Right renal pelvis (tissue), 4 donors: Measurements from ENCODE around the gene IMMP1L. TPM values are rescaled to one million over a fixed set of nuclear protein-coding genes. Genes with fewer than 3 reads are reported as not detected.

Experiments
- DNase-seq, 4 donors: peaks; one replicate each; pipeline ENCODE4 v3.0.0-alpha.2; 2013; ENCODE audit warnings: low read depth in 4 of 4, low spot score in 3 of 4, missing footprints in 1 of 4
- polyA plus RNA-seq, 4 donors: library from polyadenylated mRNA; unstranded; fragments of 120-200 nt; gene quantifications; one replicate each; pipeline ENCODE4 v1.2.1, GENCODE V29; 2013; ENCODE audit not compliant: insufficient read length in 4 of 4

IMMP1L gene
- polyA plus RNA-seq, 4 donors, result 46.7 to 53.1 (median 49.3) TPM

- DNase-seq, result no peak
Measured at GRCh38 chr11:31408201-31408600, 101.2 kb downstream of the IMMP1L start.

- DNase-seq, result no peak
Measured at GRCh38 chr11:31404614-31405013, 104.8 kb downstream of the IMMP1L start.

GRCh38 chr11:31397239-31397834, 112.1 kb downstream of the IMMP1L start:
- no peak for DNase-seq

DNA sequence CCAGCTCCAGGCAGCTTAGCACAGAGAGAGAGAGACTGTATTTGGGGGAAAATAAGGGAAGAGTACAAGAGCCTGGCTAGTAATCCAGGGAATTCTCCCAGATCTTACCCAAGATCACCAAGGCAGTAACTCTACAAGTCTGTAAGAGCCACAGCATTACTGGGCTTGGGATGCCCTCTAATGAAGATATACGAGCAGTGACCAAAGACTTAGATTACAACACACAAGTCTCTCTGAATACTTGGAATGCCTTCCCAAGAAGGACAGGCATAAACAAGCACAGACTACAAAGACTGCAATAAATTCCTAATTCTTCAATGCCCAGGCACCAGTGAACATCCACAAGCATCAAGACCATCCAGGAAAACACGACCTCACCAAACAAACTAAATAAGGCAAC, 122.0 kb downstream of the IMMP1L start:
- no peak for DNase-seq

GRCh38 chr11:31383116-31383515, 126.3 kb downstream of the IMMP1L start:
- DNase-seq, result no peak

Other genes with a start within 250 kb of the IMMP1L start
- gene DCDC1, start 139.9 kb downstream of the IMMP1L start, polyA plus RNA-seq, result 1 to 10 TPM; 3.4 to 5.7 (median 5.0) TPM
- gene DNAJC24, start 139.8 kb downstream of the IMMP1L start, polyA plus RNA-seq, result 10 to 100 TPM; 20.1 to 26.2 (median 25.1) TPM
- 10 to 100 TPM; 25.5 to 32.4 (median 31.7) TPM for gene ELP4, start 145 bp upstream of the IMMP1L start, polyA plus RNA-seq